GM10248 (cell line): ENCODE measurements around the gene KMT2A.

ENCODE experiments used
- CTCF ChIA-PET: fragments of 300-600 bp; sonication (Branson Sonifier 250); formaldehyde crosslinking; extraction: SDS; loops from one replicate; lab custom pipeline; 2021; ENCODE audit warnings: antibody characterized with exemption; lab: Yijun Ruan, JAX
- POLR2A ChIA-PET: fragments of 350-650 bp; sonication (Branson Sonifier 250); formaldehyde crosslinking; extraction: SDS; loops from one replicate; lab custom pipeline; 2020; ENCODE audit warnings: antibody characterized with exemption; lab: Yijun Ruan, JAX
- DNase-seq: peaks from one replicate; pipeline ENCODE4 v3.0.0; 2012; ENCODE audit errors: extremely low spot score
- CTCF ChIP-seq: IDR thresholded peaks from 2 replicates; pipeline ENCODE4 v1.5.1; 2012; ENCODE audit warnings: mild to moderate bottlenecking, low read depth; ENCODE audit errors: extremely low read depth, missing control alignments, control extremely low read depth

The KMT2A gene

GRCh38 chr11:118533769-118534729 is 97.8 kb downstream of the KMT2A start:
- no peak for TF ChIP-seq CTCF

GRCh38 chr11:118535261-118535660 is 99.0 kb downstream of the KMT2A start:
- ChIA-PET CTCF (interaction anchor here (1.0 to 1.1 kb wide), 2 partner anchors 9 to 47 kb away, joined by 3 read pairs; no protein-coding TSS in a partner anchor), POLR2A (no interaction called here)
- no peak for DNase-seq
- no peak for TF ChIP-seq CTCF

More at GRCh38 chr11:118533769-118534729, 97.8 kb downstream of the KMT2A start:
- CTCF ChIA-PET, result interaction anchor here (0.9 kb wide), 1 partner anchor 157 kb away, joined by 3 read pairs; no protein-coding TSS in a partner anchor
- POLR2A ChIA-PET, result no interaction called here
- no peak for DNase-seq

GRCh38 chr11:118536726-118537125 is 100.4 kb downstream of the KMT2A start:
- POLR2A ChIA-PET, result no interaction called here
- CTCF ChIA-PET, result interaction anchor here (1.1 to 1.2 kb wide), 2 partner anchors 10 to 14 kb away, joined by 3 to 5 read pairs; no protein-coding TSS in a partner anchor
- no peak for DNase-seq
- TF ChIP-seq CTCF, result no peak

- no peak for TF ChIP-seq CTCF
- ChIA-PET CTCF (interaction anchor here (1.2 kb wide), 1 partner anchor 14 kb away, joined by 5 read pairs; no protein-coding TSS in a partner anchor), POLR2A (no interaction called here)
- no peak for DNase-seq
Measured at GRCh38 chr11:118537409-118537980, 101.2 kb downstream of the KMT2A start.

- no peak for TF ChIP-seq CTCF
- DNase-seq, result no peak
- ChIA-PET CTCF (interaction anchor here (1.0 to 1.7 kb wide), 4 partner anchors 11 to 249 kb away, joined by 3 to 6 read pairs (median 4); no protein-coding TSS in a partner anchor), POLR2A (no interaction called here)
Measured at GRCh38 chr11:118544010-118544646, 107.8 kb downstream of the KMT2A start.

GRCh38 chr11:118544647-118545010 is 108.3 kb downstream of the KMT2A start:
- CTCF ChIA-PET, result interaction anchor here (1.1 to 1.7 kb wide), 2 partner anchors 11 to 29 kb away, joined by 4 to 6 read pairs; no protein-coding TSS in a partner anchor
- POLR2A ChIA-PET, result no interaction called here

More at GRCh38 chr11:118544647-118545010, 108.3 kb downstream of the KMT2A start:
- TF ChIP-seq CTCF, result no peak
- DNase-seq, result no peak
